GM18861 (cell line): ENCODE measurements around the gene USP6NL.
A peak's percentile ranks its signal among the peaks of the same experiment; 100 is the strongest.

ENCODE experiments used
- ATAC-seq: cut with Tn5 transposase; IDR thresholded peaks from one replicate; pipeline ENCODE4 v1.9.1; 2021; ENCODE audit not compliant: unreplicated experiment

Gene USP6NL

GRCh38 chr10:11483201-11484148 lies 128.0 kb downstream of the USP6NL start:
- ATAC-seq, result no peak

DNA sequence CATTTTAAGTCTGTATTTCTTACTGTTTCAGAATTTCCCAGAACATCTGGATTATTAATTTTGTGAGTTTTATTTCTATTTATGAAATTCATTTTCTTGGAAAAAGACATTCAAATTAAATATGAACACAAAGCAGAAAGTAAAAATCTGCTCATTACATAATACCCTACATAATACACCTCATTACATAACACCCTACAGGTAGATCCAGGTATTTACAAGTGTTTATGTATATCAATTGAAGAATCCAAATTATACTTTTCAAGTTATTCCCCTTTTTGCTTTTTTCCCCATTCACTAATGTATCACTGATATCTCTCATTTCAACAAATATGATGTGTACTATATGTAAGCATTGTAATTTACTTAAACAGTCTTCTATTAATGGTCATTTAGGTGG lies 129.1 kb downstream of the USP6NL start:
- no peak for ATAC-seq

- ATAC-seq, result no peak
These were observed 130.8 kb downstream of the USP6NL start for GRCh38 chr10:11480687-11481086.

DNA sequence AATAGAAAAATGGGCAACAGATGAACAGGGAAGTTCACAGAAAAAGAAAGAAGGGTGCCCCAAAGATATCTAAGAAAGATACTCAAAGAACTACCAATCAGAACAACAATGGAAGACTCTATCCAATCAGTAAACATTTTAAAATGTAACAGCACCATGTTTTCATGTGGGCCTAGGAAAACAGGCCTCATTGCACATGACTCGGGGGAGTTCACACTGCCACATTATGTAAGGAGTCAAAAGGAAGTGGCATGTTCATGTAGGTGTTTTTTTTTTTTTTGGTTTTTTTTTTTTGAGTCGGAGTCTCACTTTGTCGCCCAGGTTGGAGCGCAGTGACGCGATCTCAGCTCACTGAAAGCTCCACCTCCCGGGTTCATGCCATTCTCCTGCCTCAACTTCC lies 132.2 kb downstream of the USP6NL start:
- no peak for ATAC-seq

- no peak for ATAC-seq
These were observed 132.6 kb downstream of the USP6NL start for GRCh38 chr10:11478807-11479206.

DNA sequence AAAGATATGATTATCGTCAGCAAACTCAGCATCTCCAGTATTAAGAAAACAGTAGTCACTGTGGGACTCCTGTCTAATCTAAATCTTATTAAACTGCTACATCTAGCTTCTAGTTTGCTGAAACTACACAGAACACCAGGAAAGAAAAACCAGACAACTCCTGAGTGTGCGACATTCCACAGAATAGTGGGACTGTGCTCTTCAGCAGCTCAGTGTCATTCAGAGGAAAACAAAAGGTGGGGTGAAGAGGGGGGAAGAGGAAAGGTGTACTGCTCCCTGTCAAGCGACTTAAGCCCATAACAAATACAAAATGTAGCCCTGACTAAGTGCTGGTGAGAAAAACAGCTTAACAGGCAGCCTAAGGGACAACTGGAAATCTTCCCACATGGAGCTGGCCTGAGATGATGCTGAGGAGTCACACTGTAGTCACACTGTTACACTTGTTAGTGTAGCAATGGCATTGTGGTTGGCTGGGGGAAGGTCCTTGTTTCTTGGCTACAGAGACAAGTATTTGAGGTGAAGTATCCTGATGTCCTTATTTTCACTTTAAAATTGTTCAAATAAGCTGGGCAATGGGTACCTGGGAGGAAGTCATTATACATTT lies 135.5 kb downstream of the USP6NL start:
- ATAC-seq, result no peak

GRCh38 chr10:11473128-11473760 lies 138.2 kb downstream of the USP6NL start:
- ATAC-seq, result no peak

- peak; percentile 75 for ATAC-seq
These were observed 139.2 kb downstream of the USP6NL start for GRCh38 chr10:11472158-11472753.

DNA sequence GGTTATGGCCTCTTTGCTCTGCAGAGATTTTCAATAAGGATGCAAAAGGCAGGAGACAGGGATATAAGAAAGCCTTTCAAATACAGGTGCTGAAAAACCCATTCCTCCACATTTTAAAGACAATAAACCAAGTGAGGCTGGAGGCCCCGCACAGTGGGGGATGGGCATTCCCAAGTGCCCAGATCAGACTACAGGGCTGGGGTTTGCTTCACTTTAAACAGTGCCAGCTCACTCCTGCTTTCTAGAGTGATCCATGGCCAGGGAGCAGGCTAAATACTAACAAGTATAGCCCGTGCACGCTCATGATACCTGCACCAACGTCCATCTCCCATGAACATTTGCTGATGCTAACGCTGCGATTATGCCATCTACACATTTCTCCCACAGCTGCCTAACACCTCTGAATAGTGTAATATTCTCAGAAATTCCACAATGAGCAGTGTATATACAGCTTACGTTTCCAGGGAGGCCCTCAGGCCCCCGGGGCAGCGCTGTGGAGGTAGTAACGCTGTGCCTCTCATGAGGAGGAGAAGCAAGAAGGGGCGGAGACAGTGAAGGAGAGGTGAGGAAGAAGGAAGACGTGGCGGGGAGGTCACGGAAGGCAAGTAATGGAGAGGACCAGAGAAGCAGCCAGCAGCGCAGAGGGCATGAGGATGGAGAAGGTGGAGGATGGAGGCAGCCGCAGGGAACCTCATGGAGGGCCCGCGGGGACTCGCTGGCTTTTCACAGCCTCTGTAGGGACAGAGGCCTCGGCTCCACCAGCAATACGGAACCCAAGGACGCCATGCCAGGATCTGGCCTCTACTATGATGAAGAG lies 141.7 kb downstream of the USP6NL start:
- no peak for ATAC-seq

DNA sequence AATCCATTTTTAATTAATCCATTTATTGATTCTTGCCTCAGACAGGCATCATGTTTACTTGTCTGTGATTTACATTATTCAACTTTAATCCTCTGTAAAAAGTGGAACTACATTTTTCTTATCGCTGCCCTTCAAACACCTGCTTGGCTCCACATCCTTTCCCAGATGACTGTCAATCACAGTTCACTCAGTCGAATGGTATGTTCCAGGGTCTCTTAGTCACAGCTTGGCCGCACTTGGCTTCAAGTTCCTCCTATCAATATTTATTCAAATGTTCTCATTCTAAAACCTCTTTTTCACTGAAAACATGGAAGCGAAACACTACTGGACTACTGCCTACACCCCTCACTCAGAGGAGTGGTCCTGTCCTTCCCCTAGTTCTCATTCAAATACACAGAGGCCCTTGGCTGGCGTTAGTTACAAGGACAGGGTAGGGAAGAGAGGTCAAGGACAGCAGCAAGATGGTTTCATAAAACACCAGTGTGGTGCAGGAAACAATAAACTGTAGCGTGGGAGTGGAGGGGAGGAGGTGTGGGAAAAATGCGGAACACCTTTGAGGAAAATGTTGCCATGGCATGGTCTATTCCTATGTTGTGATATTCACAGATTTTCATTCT lies 143.2 kb downstream of the USP6NL start:
- ATAC-seq, result no peak

GRCh38 chr10:11465406-11465805 lies 146.0 kb downstream of the USP6NL start:
- no peak for ATAC-seq

DNA sequence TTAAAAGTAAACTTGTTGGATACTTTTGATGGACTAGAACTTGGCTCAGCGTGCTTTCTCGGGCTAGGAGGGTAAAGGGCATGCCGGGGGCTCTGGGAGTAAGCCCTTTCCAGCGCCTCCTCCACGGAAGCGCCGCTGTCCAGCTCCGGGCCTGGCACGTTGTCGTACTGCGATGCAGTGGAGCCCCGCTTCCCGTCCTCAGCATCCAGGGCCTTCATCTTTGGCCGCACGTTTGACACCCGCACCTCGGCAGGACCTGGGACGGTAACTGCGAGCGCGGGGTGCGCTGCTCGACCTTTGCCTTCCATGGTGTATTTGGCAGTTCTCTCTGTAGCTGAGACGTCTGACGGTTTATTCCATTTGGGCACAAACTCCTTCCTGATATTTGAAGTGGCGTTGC lies 148.3 kb downstream of the USP6NL start:
- ATAC-seq, result no peak

DNA sequence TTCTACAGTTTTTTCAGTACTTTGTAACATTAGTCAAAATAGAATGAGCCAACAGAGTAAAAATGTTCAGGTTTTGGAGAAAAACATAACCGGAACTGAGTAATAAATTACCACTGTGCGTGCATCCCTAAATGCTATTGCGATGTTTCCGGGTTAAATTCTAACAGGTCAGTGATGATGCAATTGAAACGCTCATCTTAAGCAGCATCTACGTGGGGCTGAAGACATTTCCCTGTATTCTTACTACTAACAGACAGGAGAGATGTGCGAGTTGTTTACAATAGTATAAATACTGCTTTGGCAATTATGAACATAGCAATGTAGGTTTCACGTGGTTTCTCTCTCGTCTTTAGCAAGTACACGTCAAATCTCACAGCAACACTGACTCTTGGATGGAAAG lies 149.4 kb downstream of the USP6NL start:
- no peak for ATAC-seq

GRCh38 chr10:11457336-11457735 lies 154.1 kb downstream of the USP6NL start:
- no peak for ATAC-seq

GRCh38 chr10:11454958-11455566 lies 156.4 kb downstream of the USP6NL start:
- ATAC-seq, result no peak

DNA sequence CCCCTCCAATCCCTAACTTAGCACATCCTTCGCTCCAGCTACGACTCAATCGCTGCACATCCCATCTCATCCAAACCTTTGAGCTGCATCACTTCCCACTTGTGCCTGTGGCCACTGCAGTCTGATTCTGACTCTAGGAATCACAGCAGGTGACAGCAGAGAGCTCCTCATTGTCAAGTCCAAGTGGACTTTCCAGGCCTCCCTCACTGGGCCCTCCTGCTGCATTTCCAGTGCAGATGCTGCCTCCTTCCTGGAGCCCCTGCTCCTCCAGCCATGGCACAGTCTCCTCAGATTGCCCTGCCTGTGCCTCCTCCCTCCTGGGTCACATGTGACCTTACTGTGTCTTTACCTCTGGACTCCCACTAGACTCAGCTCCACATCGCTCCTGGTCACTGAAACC lies 157.3 kb downstream of the USP6NL start:
- no peak for ATAC-seq

DNA sequence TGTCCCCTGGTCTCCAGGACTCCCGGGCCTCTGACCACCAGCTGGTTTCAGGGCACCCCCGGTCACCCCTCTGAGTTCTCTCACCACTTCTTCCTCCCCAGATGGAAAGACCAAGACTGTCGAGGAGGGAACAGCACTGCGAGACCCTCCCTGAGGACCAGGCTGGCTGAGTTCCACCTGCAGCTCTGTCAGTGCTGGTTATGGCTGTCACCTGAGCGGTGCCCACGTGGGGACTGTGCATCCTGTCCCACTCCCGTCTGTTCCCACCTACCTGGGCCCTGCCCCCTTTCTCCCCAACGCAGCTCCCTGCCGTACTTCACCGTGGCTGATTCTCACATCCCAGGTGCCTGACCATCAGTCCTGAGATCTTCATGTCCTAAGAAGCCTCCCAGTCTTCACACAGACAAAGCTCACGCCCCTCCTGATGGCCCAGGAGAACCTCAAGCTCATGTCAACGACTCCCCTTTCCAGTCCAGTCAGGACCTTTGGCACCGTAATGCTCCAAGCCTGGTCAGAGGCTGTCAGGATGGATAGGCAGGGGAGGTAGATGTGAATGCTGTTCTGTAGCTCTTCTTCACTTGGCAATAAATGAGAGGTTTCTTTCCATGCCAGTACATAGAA lies 159.7 kb downstream of the USP6NL start:
- no peak for ATAC-seq

GRCh38 chr10:11450427-11450826 lies 161.0 kb downstream of the USP6NL start:
- no peak for ATAC-seq

- no peak for ATAC-seq
These were observed 161.7 kb downstream of the USP6NL start for GRCh38 chr10:11449761-11450160.
